ENCODE results near the gene GPR45. TPM values are rescaled to one million over a fixed set of nuclear protein-coding genes. Genes with fewer than 3 reads are reported as not detected.

GPR45 gene
- total RNA-seq, 1 donor from 2014 or later, result not detected

GRCh38 chr2:105254531-105255210 lies 13.1 kb downstream of the GPR45 start:
- no peak for TF ChIP-seq CTCF (IDR thresholded peaks at IDR 0.05; ENCODE audit: borderline replicate concordance)

GRCh38 chr2:105255979-105256378 lies 14.4 kb downstream of the GPR45 start:
- Histone ChIP-seq H3K36me3 (no peaks in the 10 kb centered on the region), H3K4me3 (no peak overlapping the region), H3K9me3 (replicated peaks) (no peaks in the 10 kb centered on the region), H3K27ac (replicated peaks) (no peak overlapping the region), H3K4me1 (no peaks in the 10 kb centered on the region), H3K27me3 (ENCODE audit: low read depth) (no peaks in the 10 kb centered on the region)
- no peak for TF ChIP-seq CTCF (IDR thresholded peaks at IDR 0.05; ENCODE audit: borderline replicate concordance)
- DNase-seq, result no peak
- intact Hi-C loops (cut with micrococcal nuclease), result no loop called here

More at GRCh38 chr2:105254531-105255210, 13.1 kb downstream of the GPR45 start:
- Histone ChIP-seq H3K4me3 (no peak overlapping the region), H3K27me3 (ENCODE audit: low read depth) (no peaks in the 10 kb centered on the region), H3K9me3 (replicated peaks) (no peaks in the 10 kb centered on the region), H3K36me3 (no peaks in the 10 kb centered on the region), H3K4me1 (no peaks in the 10 kb centered on the region), H3K27ac (replicated peaks) (no peak overlapping the region)
- intact Hi-C loops (cut with micrococcal nuclease), result no loop called here
- DNase-seq, result no peak

- Histone ChIP-seq H3K4me3 (no peak overlapping the region), H3K9me3 (replicated peaks) (no peaks in the 10 kb centered on the region), H3K27ac (replicated peaks) (no peak overlapping the region), H3K36me3 (no peaks in the 10 kb centered on the region), H3K4me1 (no peaks in the 10 kb centered on the region), H3K27me3 (ENCODE audit: low read depth) (no peaks in the 10 kb centered on the region)
- no peak for DNase-seq
- intact Hi-C loops (cut with micrococcal nuclease), result no loop called here
- no peak for TF ChIP-seq CTCF (IDR thresholded peaks at IDR 0.05; ENCODE audit: borderline replicate concordance)
Observed at GRCh38 chr2:105256431-105257047, 15.0 kb downstream of the GPR45 start.

GRCh38 chr2:105257981-105258380 lies 16.4 kb downstream of the GPR45 start:
- H3K9me3 ChIP-seq (replicated peaks), result no peaks in the 10 kb centered on the region
- intact Hi-C loops (cut with micrococcal nuclease), result no loop called here
- no peaks in the 10 kb centered on the region for H3K27me3 ChIP-seq (ENCODE audit: low read depth)
- H3K4me1 ChIP-seq, result no peaks in the 10 kb centered on the region
- H3K4me3 ChIP-seq, result no peak overlapping the region
- TF ChIP-seq CTCF (IDR thresholded peaks at IDR 0.05; ENCODE audit: borderline replicate concordance), result no peak
- H3K36me3 ChIP-seq, result peaks cover 6% of the 10 kb centered on the region
- H3K27ac ChIP-seq (replicated peaks), result no peak overlapping the region
- DNase-seq, result no peak

GRCh38 chr2:105258835-105259350 lies 17.4 kb downstream of the GPR45 start:
- no peak for DNase-seq
- Histone ChIP-seq H3K4me3 (no peak overlapping the region), H3K4me1 (no peaks in the 10 kb centered on the region), H3K36me3 (peaks cover 13% of the 10 kb centered on the region), H3K27ac (replicated peaks) (no peak overlapping the region), H3K27me3 (ENCODE audit: low read depth) (no peaks in the 10 kb centered on the region), H3K9me3 (replicated peaks) (no peaks in the 10 kb centered on the region)
- intact Hi-C loops (cut with micrococcal nuclease), result no loop called here
- no peak for TF ChIP-seq CTCF (IDR thresholded peaks at IDR 0.05; ENCODE audit: borderline replicate concordance)

Data from left ventricle myocardium inferior (tissue), 1 donor.